ENCODE data around the gene GALNT9.

Gene GALNT9

DNA sequence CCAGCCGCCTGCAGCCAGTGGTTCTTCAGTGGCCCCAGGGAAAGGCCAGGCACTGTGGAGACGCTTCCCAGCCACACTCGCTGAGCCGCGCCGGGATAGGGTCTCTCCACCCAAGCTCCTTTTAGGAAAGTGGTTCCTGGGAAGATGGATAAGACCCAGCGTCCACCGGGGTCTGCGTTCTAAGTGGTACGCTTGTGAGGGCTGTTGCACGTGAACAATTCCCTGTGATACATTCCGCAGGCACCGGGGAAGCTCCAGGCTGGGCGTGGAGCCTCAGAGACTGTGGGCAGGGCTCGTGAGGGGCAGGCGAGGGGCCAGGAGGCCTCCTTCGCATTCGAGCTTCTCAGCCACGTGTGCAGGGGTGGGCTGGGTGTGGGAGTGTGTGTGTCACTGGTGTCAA lies 48.4 kb downstream of the GALNT9 start:
- Mint-ChIP-seq H3K4me1 (peaks cover 7% of the 10 kb centered on the region), H3K27ac (no peak overlapping the region), H3K4me3 (no peak overlapping the region)

DNA sequence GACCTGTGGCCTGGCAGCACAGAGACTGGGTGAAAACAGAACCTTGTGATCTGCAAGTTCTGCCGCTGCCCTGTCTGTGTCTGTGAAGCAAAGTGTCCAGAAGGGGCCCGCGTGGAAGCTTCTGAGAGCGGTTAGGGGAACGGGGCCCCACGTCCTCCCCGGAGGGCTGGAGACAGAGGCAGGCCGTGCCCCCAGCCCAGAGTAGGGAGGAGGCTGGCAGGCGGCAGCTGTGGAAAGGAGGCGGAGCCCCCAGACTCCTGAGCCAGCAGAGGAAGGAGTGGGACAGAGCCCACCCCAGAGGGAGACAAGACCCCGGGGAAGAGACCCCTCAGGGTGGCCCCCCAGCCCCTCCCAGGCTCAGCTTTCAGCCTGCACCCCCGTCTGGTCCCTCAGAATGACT lies 49.0 kb downstream of the GALNT9 start:
- peaks cover 75% of the 10 kb centered on the region for H3K27me3 Mint-ChIP-seq

More for the DNA sequence above, 48.4 kb downstream of the GALNT9 start:
- Mint-ChIP-seq H3K36me3 (no peaks in the 10 kb centered on the region), H3K9me3 (no peaks in the 10 kb centered on the region), H3K27me3 (peaks cover 76% of the 10 kb centered on the region)
- no peak for ATAC-seq

DNA sequence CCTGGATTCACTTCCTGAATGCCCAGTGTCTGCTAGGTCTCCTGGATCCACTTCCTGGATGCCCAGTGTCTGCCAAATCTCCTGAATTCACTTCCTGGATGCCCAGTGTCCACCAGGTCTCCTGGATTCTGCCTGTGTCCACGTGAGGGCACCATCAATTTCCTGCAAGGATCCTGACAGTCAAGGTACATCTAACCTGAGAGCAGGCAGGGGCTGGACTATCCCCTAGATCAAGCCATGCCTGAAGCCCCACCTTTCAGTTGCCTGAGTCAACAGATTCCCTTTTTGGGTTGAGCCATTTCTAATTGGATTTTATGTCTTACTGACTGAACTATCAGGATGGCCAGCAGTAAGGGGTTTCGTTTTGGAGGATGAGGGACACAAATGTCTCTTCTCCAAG lies 49.5 kb downstream of the GALNT9 start:
- Mint-ChIP-seq H3K4me1 (no peaks in the 10 kb centered on the region), H3K9me3 (no peaks in the 10 kb centered on the region), H3K27ac (no peak overlapping the region), H3K27me3 (peaks cover 75% of the 10 kb centered on the region), H3K36me3 (no peaks in the 10 kb centered on the region), H3K4me3 (no peak overlapping the region)
- no peak for ATAC-seq

More for the DNA sequence above, 49.0 kb downstream of the GALNT9 start:
- no peaks in the 10 kb centered on the region for H3K9me3 Mint-ChIP-seq
- no peak for ATAC-seq
- no peak overlapping the region for H3K4me3 Mint-ChIP-seq
- H3K27ac Mint-ChIP-seq = no peak overlapping the region
- peaks cover 1% of the 10 kb centered on the region for H3K4me1 Mint-ChIP-seq
- no peaks in the 10 kb centered on the region for H3K36me3 Mint-ChIP-seq

DNA sequence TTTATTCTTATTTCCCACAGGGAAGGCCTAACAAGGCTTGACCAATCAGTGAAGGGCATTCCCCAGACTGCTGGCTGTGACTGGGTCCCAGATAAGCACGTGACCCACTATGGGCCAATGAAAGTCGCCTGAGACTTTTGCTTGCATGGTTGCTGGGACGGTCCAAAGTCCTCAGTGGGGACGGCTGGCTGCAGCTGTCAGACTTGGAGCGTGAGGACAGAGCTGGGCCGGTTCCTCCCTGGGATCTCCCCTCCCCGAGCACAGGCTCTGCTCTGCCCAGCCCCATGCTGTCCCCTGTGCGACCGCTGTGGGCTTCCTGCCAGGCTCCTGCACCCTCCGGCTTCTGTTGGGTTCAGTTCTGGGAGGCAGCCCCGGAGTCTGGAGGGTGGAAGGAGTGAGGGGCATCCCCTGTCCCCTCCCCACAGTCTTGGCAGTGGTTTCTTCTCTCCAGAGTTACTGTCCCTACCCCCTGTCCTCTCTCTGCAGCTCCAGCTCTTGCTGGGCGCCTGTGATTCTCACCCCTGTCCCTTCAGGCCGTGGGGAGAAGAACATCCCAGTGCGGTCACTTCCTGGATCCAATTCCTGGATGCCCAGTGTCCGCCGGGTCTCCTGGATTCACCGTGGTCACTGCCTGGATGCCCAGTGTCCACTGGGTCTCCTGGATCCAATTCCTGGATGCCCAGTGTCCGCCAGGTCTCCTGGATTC lies 50.1 kb downstream of the GALNT9 start:
- Mint-ChIP-seq H3K27ac (no peak overlapping the region), H3K4me1 (no peaks in the 10 kb centered on the region), H3K4me3 (no peak overlapping the region), H3K36me3 (no peaks in the 10 kb centered on the region), H3K27me3 (peaks cover 74% of the 10 kb centered on the region), H3K9me3 (no peaks in the 10 kb centered on the region)
- no peak for ATAC-seq

DNA sequence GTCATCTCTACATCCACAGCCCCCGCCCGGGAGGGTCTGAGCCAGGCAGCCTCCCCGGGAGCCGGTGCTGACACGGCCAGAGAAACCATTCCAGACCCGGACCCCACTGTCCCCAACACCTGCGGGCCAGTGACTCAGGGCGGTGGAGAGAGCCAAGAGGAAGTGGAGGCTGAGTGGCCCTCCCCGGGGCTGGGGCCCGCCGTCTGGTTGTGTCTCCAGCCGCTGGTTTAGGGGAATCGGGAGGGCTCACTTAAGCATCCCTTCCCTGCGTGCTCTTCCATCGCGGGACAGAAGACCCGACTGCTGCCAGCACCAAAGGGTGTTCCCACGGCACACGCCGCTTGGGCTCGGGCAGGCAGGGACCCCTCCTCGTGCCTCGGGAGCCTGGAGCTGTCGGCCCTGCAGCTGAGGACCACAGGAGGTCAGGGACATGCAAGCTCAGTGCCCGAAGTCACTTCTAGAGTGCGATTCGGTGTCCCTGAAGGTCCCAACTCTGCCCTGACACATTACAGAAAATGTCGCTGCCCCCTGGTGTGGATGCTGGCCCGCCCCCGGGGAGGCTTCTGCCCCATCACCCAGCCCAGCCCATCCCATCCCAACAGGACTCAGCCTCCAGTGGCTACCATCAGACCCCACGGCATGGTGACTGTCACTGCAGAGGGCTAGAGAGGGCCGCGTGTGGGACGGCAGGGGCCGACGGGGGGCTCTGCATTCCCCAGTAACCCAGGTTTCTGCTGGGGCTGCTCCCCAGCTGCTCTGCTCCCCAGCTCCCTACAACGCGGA lies 50.8 kb downstream of the GALNT9 start:
- Mint-ChIP-seq H3K4me1 (no peaks in the 10 kb centered on the region), H3K36me3 (no peaks in the 10 kb centered on the region), H3K4me3 (no peak overlapping the region), H3K9me3 (no peaks in the 10 kb centered on the region), H3K27ac (no peak overlapping the region), H3K27me3 (peaks cover 67% of the 10 kb centered on the region)
- ATAC-seq = no peak

DNA sequence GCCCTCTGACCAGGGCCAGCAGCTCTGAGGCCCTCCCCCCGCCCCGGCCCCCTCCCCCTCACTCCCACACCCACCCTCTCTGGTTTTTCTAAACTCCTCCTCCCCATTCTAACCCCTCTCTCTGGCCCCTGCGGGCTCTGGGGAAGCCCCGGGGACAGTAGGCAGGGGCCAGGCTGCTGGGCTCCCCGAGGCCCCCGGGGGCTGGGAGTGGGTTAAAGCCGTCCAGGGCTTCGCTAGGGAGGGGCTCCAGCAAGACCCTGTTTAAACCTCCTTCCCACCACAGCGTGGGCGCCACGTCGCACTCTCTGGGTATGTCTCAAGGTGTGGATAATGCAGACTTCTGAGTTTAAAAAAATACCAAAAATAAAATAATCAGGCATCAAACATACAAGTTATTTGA lies 51.4 kb downstream of the GALNT9 start:
- Mint-ChIP-seq H3K27ac (no peak overlapping the region), H3K4me1 (no peaks in the 10 kb centered on the region), H3K27me3 (peaks cover 67% of the 10 kb centered on the region), H3K4me3 (no peak overlapping the region), H3K36me3 (no peaks in the 10 kb centered on the region), H3K9me3 (no peaks in the 10 kb centered on the region)
- ATAC-seq = no peak

DNA sequence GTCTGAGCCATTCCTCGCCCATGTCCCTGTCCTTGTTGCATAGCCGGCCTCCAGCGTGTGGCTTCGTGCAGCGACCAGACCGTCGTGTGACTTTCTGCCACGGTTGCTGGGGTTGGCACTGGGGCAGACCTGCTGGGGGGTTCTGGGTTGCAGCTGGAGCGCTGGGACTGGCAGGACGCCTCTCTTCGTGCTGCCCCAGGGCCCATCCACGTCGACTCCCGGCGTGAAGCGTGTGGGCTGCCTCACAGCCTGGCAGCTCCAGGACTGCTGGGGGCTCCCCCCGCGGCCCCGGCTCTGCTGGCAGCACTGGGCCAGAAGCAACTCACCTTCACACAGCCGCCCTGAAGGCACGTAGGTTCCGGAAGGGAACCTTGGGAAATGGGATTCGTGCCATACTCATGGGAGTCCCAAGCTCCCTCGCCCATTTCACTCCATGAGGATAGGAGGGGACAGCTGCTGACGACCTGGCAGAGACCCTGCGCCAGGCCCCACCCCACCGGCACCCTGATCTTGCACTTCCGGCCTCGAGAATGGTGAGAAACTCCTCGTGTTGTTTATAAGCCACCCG lies 51.9 kb downstream of the GALNT9 start:
- Mint-ChIP-seq H3K9me3 (no peaks in the 10 kb centered on the region), H3K27me3 (peaks cover 71% of the 10 kb centered on the region)

DNA sequence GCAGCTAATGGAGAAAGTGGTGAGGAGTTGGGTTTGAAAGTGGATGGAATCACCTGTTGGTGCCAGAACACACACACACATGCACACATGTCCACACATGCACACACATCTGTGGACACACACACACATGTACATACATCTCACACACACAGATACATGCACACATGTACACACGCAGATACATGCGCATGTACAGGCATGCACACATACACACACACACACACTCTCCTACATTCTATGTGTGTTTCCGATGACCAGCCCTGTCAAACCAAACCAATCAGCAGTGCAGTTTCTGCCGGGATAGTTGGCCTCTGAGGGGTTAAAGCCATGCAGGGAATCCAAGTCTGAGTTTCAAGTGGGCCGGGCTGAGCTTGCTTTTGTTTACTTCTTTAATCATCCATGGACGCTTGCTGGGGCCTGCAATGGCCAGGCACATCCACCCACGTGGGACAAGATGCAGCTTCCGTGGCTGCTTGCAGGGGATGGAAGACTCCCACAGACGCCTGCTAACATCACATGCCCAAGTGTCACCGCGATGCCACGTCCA lies 52.5 kb downstream of the GALNT9 start:
- Mint-ChIP-seq H3K27me3 (peaks cover 71% of the 10 kb centered on the region), H3K36me3 (no peaks in the 10 kb centered on the region)
- no peak for ATAC-seq

More for the DNA sequence above, 51.9 kb downstream of the GALNT9 start:
- H3K36me3 Mint-ChIP-seq = no peaks in the 10 kb centered on the region
- H3K4me1 Mint-ChIP-seq = no peaks in the 10 kb centered on the region
- no peak overlapping the region for H3K27ac Mint-ChIP-seq
- ATAC-seq = no peak
- H3K4me3 Mint-ChIP-seq = no peak overlapping the region

DNA sequence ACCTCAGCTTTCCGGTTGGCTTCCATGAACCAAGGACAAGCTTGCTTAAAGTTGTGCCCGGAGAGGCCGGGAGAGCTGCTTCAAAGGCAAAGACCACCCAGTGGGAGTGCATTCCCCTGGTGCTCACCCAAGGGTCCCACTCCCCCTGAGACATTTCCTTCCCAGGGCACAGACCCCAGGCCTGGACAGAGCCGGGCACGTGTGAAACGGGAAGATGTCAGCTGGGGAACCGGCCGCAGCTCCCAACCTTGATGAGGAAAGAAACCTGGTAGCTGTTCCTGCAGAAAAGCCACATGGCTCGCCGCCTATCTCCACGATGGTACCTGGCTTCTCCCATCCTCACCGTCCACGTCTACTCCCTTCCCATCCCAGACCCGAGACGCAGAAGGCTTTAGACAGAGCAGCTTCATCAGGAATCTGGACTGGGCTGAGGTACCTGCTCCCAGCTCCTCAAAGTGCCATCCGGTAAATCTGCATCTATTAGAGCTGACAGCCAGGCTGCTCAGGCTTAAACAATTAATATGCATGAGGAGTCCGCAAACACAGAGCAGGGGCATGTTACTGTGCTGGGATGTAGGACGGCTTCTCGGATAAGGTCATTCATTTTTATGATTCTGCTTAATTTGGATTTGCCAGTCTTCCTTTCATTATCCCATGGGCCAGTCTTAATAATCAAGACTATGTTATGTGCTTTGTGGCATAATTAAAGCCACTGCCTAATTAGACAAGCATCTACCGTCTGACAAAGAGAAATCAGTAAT lies 53.1 kb downstream of the GALNT9 start:
- H3K4me1 Mint-ChIP-seq = no peaks in the 10 kb centered on the region
- no peak overlapping the region for H3K4me3 Mint-ChIP-seq
- ATAC-seq = no peak
- H3K9me3 Mint-ChIP-seq = no peaks in the 10 kb centered on the region
- H3K27ac Mint-ChIP-seq = no peak overlapping the region
- peaks cover 71% of the 10 kb centered on the region for H3K27me3 Mint-ChIP-seq
- no peaks in the 10 kb centered on the region for H3K36me3 Mint-ChIP-seq

More for the DNA sequence above, 52.5 kb downstream of the GALNT9 start:
- H3K27ac Mint-ChIP-seq = no peak overlapping the region
- H3K4me1 Mint-ChIP-seq = no peaks in the 10 kb centered on the region
- H3K4me3 Mint-ChIP-seq = no peak overlapping the region
- no peaks in the 10 kb centered on the region for H3K9me3 Mint-ChIP-seq

DNA sequence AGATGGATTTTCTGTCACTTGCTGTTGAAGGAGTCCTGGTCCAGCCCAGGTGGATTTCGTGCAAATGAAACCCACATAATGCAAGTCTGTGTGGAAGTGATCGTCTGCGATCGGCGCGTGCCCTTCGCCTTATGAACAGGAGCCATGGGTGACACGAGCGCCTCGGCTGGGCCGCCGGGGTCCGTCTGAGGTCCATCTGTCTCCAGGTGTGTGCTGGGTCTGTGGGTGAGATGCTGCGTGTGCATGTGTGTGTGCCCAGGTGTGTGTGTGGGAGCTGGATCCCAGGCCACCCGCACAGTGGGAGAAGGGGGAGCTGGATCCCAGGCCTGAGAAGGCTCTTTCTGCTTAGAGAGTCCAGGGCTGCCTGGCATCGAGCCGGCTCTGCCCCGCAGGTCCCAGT lies 53.8 kb downstream of the GALNT9 start:
- H3K9me3 Mint-ChIP-seq = no peaks in the 10 kb centered on the region
- no peak overlapping the region for H3K4me3 Mint-ChIP-seq
- no peaks in the 10 kb centered on the region for H3K4me1 Mint-ChIP-seq
- H3K36me3 Mint-ChIP-seq = no peaks in the 10 kb centered on the region
- no peak overlapping the region for H3K27ac Mint-ChIP-seq
- ATAC-seq = no peak
- H3K27me3 Mint-ChIP-seq = peaks cover 66% of the 10 kb centered on the region

DNA sequence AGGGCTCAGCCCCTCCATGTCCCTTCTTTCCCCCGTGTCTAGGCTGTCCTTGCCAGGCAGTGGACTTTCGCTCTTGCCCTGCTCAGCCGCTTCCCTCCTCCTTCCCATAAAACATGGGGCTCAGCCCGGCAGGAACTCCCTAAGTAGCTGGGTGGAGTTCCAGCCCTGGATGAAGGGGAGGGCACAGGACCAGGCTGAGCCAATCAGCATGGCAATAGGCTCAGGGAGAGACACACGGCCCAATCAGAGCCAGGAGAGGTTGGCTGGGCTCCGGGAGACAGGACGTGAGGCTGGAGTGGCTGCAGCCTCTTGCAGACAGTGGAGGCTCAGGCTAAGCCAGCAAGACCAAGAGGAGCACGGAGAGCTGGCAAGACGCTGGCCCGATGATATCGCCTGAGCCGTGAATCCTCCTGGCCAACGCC lies 54.3 kb downstream of the GALNT9 start:
- Mint-ChIP-seq H3K4me1 (no peaks in the 10 kb centered on the region), H3K27ac (no peak overlapping the region), H3K36me3 (no peaks in the 10 kb centered on the region), H3K9me3 (no peaks in the 10 kb centered on the region), H3K4me3 (no peak overlapping the region), H3K27me3 (peaks cover 61% of the 10 kb centered on the region)
- ATAC-seq = no peak

DNA sequence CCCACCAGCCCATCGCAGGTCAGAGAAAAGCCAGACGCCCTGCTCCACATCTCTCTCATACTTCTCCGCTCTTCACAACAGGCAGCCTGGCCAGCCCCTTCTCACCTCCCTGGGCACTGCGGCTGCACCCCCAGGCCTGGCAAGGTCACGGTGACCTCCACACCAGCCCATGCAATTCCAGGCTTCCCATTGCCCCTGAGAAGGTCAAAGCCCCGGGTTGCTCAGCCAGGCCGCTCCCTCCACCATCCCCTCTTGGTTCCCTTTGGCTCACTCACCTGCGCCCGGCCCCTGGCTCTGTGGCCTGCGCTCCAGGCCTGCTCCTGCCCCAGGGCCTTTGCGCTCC lies 55.4 kb downstream of the GALNT9 start:
- Mint-ChIP-seq H3K4me1 (no peaks in the 10 kb centered on the region), H3K27me3 (peaks cover 51% of the 10 kb centered on the region), H3K9me3 (no peaks in the 10 kb centered on the region), H3K27ac (no peak overlapping the region), H3K36me3 (no peaks in the 10 kb centered on the region), H3K4me3 (no peak overlapping the region)
- ATAC-seq = no peak

DNA sequence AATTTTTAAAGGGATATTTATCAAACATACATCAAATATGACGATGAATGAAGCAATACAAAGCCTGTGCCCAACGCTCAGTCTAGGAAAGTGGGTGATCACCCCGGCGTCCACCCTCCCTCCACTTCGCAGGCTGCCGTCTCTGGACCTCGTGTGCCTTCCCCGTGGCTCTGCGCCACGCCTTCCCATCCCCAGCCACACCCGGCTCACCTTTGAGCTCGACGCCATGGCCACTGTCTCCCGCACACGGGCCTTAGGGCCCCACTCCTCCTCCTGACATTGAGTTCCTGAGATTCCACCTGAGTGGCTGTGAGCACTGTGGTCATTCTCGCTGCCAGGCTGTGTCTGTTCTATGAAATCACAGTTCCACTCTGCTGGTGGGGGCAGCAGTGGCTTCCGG lies 56.7 kb downstream of the GALNT9 start:
- H3K4me1 Mint-ChIP-seq = no peaks in the 10 kb centered on the region
- H3K9me3 Mint-ChIP-seq = no peaks in the 10 kb centered on the region
- no peaks in the 10 kb centered on the region for H3K36me3 Mint-ChIP-seq
- no peak overlapping the region for H3K27ac Mint-ChIP-seq
- no peak for ATAC-seq
- H3K27me3 Mint-ChIP-seq = peaks cover 41% of the 10 kb centered on the region
- H3K4me3 Mint-ChIP-seq = no peak overlapping the region

DNA sequence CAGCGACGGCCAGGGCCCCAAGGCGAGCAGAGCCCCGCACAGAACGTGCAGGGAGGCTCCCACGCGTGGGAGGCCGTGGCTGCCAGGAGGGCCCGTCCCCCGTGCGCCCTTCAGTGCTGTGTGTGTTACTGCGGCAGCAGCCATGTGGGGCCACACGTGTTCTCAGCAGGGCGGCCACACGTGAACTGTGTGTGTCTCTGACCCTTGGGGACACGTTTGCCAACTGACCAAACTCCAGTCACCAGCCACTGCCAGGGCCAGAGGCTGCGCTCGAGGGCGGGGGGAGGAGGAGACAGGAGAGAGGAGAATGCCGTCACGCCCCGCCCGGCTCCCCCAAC lies 57.7 kb downstream of the GALNT9 start:
- Mint-ChIP-seq H3K4me1 (no peaks in the 10 kb centered on the region), H3K36me3 (no peaks in the 10 kb centered on the region), H3K9me3 (no peaks in the 10 kb centered on the region), H3K4me3 (no peak overlapping the region), H3K27ac (no peak overlapping the region), H3K27me3 (peaks cover 31% of the 10 kb centered on the region)
- ATAC-seq = no peak

Data from stimulated activated memory B cell treated with anti-CD40 and anti-IgM and Interleukin-4, amounts not matched to agents 10 μg/mL and 1 μg/mL and 100 μg/mL, for 72 hours (primary cell).